SU-DHL-6 (cell line): Measurements from ENCODE around the gene DOCK11.

Source experiments
- H2AFZ ChIP-seq: fragments of 200-600 bp; sonication (generic); 2 replicates; pipeline ENCODE4 v1.6.1; 2014; ENCODE audit warnings: low read depth, mild to moderate bottlenecking, moderate library complexity, mixed read lengths, antibody characterized with exemption, low read length; ENCODE audit not compliant: severe bottlenecking
- H3F3A ChIP-seq: fragments of 200-600 bp; shearing (Covaris generic); 2 replicates; pipeline ENCODE4 v1.6.0; 2016; ENCODE audit warnings: antibody characterized with exemption, mild to moderate bottlenecking; ENCODE audit not compliant: insufficient read depth
- H3K27ac ChIP-seq: fragments of 200-600 bp; sonication (generic); 2 replicates; pipeline ENCODE4 v1.5.1; 2016; ENCODE audit warnings: low read depth, mild to moderate bottlenecking, low read length, moderate library complexity, mixed read lengths
- H3K27me3 ChIP-seq: fragments of 200-600 bp; sonication (generic), shearing (Covaris generic); 2 replicates; pipeline ENCODE4 v1.6.0; 2014; ENCODE audit warnings: mild to moderate bottlenecking, low read length
- H3K36me3 ChIP-seq: fragments of 200-600 bp; sonication (generic); 2 replicates; pipeline ENCODE4 v1.6.1; 2014; ENCODE audit warnings: mild to moderate bottlenecking, low read length, mixed read lengths
- H3K4me2 ChIP-seq: fragments of 300-600, 200-600 bp; shearing (Covaris generic), sonication (generic); 2 replicates; pipeline ENCODE4 v1.6.0; 2014; ENCODE audit warnings: low read length, low read depth, mild to moderate bottlenecking; ENCODE audit not compliant: poor library complexity, severe bottlenecking
- H3K4me3 ChIP-seq: fragments of 200-600 bp; sonication (generic); 2 replicates; pipeline ENCODE4 v1.5.1; 2014; ENCODE audit warnings: antibody characterized with exemption, low read length, mild to moderate bottlenecking, mixed read lengths; ENCODE audit not compliant: insufficient read depth, poor library complexity, severe bottlenecking
- H3K79me2 ChIP-seq: fragments of 200-600 bp; sonication (generic); 2 replicates; pipeline ENCODE4 v1.6.1; 2014; ENCODE audit warnings: mild to moderate bottlenecking, low read length, moderate library complexity; ENCODE audit not compliant: insufficient read depth
- H3K9ac ChIP-seq: fragments of 200-600 bp; sonication (generic); 2 replicates; pipeline ENCODE4 v1.7.0; 2014; ENCODE audit warnings: mild to moderate bottlenecking, low read length
- H3K9me2 ChIP-seq: fragments of 200-600 bp; sonication (generic); replicated peaks from 2 replicates; pipeline ENCODE4 v1.6.1; 2014; ENCODE audit warnings: low read length; ENCODE audit not compliant: insufficient read depth
- H3K9me3 ChIP-seq: fragments of 200-600 bp; sonication (generic); 2 replicates; pipeline ENCODE4 v1.6.1; 2014; ENCODE audit warnings: low read length, mixed read lengths; ENCODE audit not compliant: insufficient read depth
- H4K20me1 ChIP-seq: fragments of 200-600 bp; sonication (generic); 2 replicates; pipeline ENCODE4 v1.6.1; 2014; ENCODE audit warnings: low read depth, mild to moderate bottlenecking, antibody characterized with exemption, low read length, moderate library complexity, mixed read lengths
- CTCF ChIP-seq: fragments of 200-600 bp; sonication (generic); IDR thresholded peaks from one replicate; pipeline ENCODE4 v1.5.1; 2017; ENCODE audit warnings: antibody characterized with exemption, mild to moderate bottlenecking, low read length, moderate library complexity; ENCODE audit not compliant: insufficient read depth, poor library complexity, severe bottlenecking
- EZH2phosphoT487 ChIP-seq: fragments of 200-600 bp; sonication (generic), shearing (Covaris generic); conservative IDR thresholded peaks from 2 replicates; pipeline ENCODE4 v1.6.1; 2018; ENCODE audit warnings: mild to moderate bottlenecking, antibody characterized with exemption, low read length, moderate library complexity, mixed read lengths

Gene DOCK11

GRCh38 chrX:118627084-118627758 is 131.6 kb downstream of the DOCK11 start:
- Histone ChIP-seq H3K27ac (no peak overlapping the region), H3K9ac (no peak overlapping the region), H3K4me2 (no peak overlapping the region), H3K4me3 (no peak overlapping the region), H2AFZ (no peak overlapping the region), H4K20me1 (no peaks in the 10 kb centered on the region), H3K27me3 (no peaks in the 10 kb centered on the region), H3K9me2 (no peaks in the 10 kb centered on the region), H3K79me2 (no peaks in the 10 kb centered on the region), H3F3A (no peaks in the 10 kb centered on the region), H3K9me3 (no peaks in the 10 kb centered on the region), H3K36me3 (no peaks in the 10 kb centered on the region)
- TF ChIP-seq CTCF (peak; percentile 37), EZH2phosphoT487 (no peak)

GRCh38 chrX:118630848-118631247 is 135.2 kb downstream of the DOCK11 start:
- H3K27ac ChIP-seq = no peak overlapping the region
- no peaks in the 10 kb centered on the region for H3K36me3 ChIP-seq
- H3F3A ChIP-seq = no peaks in the 10 kb centered on the region
- H3K4me3 ChIP-seq = no peak overlapping the region
- H3K9ac ChIP-seq = no peak overlapping the region
- H3K9me2 ChIP-seq = no peaks in the 10 kb centered on the region
- H4K20me1 ChIP-seq = no peaks in the 10 kb centered on the region
- no peaks in the 10 kb centered on the region for H3K79me2 ChIP-seq
- no peak overlapping the region for H3K4me2 ChIP-seq
- no peak overlapping the region for H2AFZ ChIP-seq
- H3K27me3 ChIP-seq = no peaks in the 10 kb centered on the region
- no peaks in the 10 kb centered on the region for H3K9me3 ChIP-seq
- TF ChIP-seq CTCF (no peak), EZH2phosphoT487 (no peak)

- H4K20me1 ChIP-seq = no peaks in the 10 kb centered on the region
- H3K9ac ChIP-seq = no peak overlapping the region
- H2AFZ ChIP-seq = no peak overlapping the region
- H3K27ac ChIP-seq = no peak overlapping the region
- no peaks in the 10 kb centered on the region for H3K9me3 ChIP-seq
- H3K9me2 ChIP-seq = no peaks in the 10 kb centered on the region
- no peak overlapping the region for H3K4me3 ChIP-seq
- H3K27me3 ChIP-seq = no peaks in the 10 kb centered on the region
- no peaks in the 10 kb centered on the region for H3K79me2 ChIP-seq
- TF ChIP-seq CTCF = no peak
- no peaks in the 10 kb centered on the region for H3K36me3 ChIP-seq
- H3F3A ChIP-seq = no peaks in the 10 kb centered on the region
- no peak overlapping the region for H3K4me2 ChIP-seq
These were observed 136.0 kb downstream of the DOCK11 start for GRCh38 chrX:118631586-118631985.
